K562 (cell line): ENCODE measurements around the gene CISTR. TPM values are rescaled to one million over a fixed set of nuclear protein-coding genes. Genes with fewer than 3 reads are reported as not detected.

ENCODE experiments used
- ATAC-seq: fragments of 200-7000 bp; cut with Tn5 transposase; 3 replicates; pipeline ENCODE4 v1.9.1; 2020; ENCODE audit warnings: moderate library complexity
- BruUV-seq: library from RNA; stranded (reverse); fragments of 400-500 nt; replicated peaks from 2 replicates; lab custom pipeline; 2021; lab: Mats Ljungman, UMichigan
- CTCF ChIA-PET: fragments of 300-600 bp; formaldehyde crosslinking; extraction: SDS; loops from one replicate; lab custom pipeline; 2021; ENCODE audit warnings: low intra/inter-chr PET ratio; lab: Yijun Ruan, JAX
- POLR2A ChIA-PET: fragments of 300-600, 350-650 bp; sonication (Branson Sonifier 250); formaldehyde crosslinking; extraction: SDS; loops from one replicate; lab custom pipeline; 2021; ENCODE audit warnings: antibody characterized with exemption, inconsistent platforms; lab: Yijun Ruan, JAX
- DNase-seq, 4 experiments: peaks; one replicate each; pipeline versions ENCODE4 v3.0.0 to v3.0.0-alpha.2; 2011 to 2018; ENCODE audit warnings: low spot score in 3 of 4, mixed read lengths in 3 of 4; ENCODE audit errors: extremely low read depth in 1 of 4
- FAIRE-seq: peaks from 2 replicates; lab custom pipeline; 2011; peaks lifted over from hg19 to GRCh38; lab: Jason Lieb, UNC
- H2AFZ ChIP-seq: 2 replicates; pipeline ENCODE4 v1.6.0; 2011; ENCODE audit warnings: low read depth, low read length, control low read depth, inconsistent platforms
- H3K27ac ChIP-seq: fragments of 200-600 bp; 3 replicates; pipeline ENCODE4 v1.8.0; 2011; ENCODE audit warnings: low read depth, mild to moderate bottlenecking, control low read depth, inconsistent platforms, low read length, moderate library complexity, mixed read lengths; ENCODE audit errors: extremely low read depth
- H3K27me3 ChIP-seq, 2 experiments: fragments of 300-600 bp in 1 of 2; 2 replicates in 1 of 2; 3 replicates in 1 of 2; pipeline versions ENCODE4 v1.6.0 to v1.8.0; 2011; ENCODE audit warnings: inconsistent platforms in 2 of 2, low read length in 2 of 2, mild to moderate bottlenecking in 1 of 2, mixed read lengths in 1 of 2, moderate library complexity in 1 of 2; ENCODE audit not compliant: control insufficient read depth in 2 of 2, insufficient read depth in 2 of 2
- H3K36me3 ChIP-seq: fragments of 300-600 bp; 3 replicates; pipeline ENCODE4 v1.8.0; 2011; ENCODE audit warnings: mild to moderate bottlenecking, low read length, inconsistent platforms; ENCODE audit not compliant: control insufficient read depth, insufficient read depth
- H3K4me1 ChIP-seq, 2 experiments: fragments of 200-600 bp in 1 of 2; replicated peaks in 1 of 2; 2 replicates in 1 of 2; 3 replicates in 1 of 2; pipeline versions ENCODE4 v1.5.1 to v1.8.0; 2011; ENCODE audit warnings: inconsistent platforms in 2 of 2, low read length in 2 of 2, mild to moderate bottlenecking in 1 of 2, mixed read lengths in 1 of 2, moderate library complexity in 1 of 2; ENCODE audit not compliant: control insufficient read depth in 2 of 2, insufficient read depth in 2 of 2
- H3K4me2 ChIP-seq: 2 replicates; pipeline ENCODE4 v1.6.1; 2011; ENCODE audit warnings: low read length, control low read depth, inconsistent platforms, mixed read lengths; ENCODE audit not compliant: insufficient read depth
- H3K4me3 ChIP-seq: fragments of 200-600 bp; sonication (generic), shearing (Covaris generic); 2 replicates; pipeline ENCODE4 v1.5.1; 2016; ENCODE audit warnings: control low read depth, inconsistent platforms
- H3K79me2 ChIP-seq: fragments of 200-600 bp; 3 replicates; pipeline ENCODE4 v1.8.0; 2011; ENCODE audit warnings: low read length, inconsistent platforms; ENCODE audit not compliant: control insufficient read depth, insufficient read depth
- H3K9ac ChIP-seq, 2 experiments: 2 replicates each; pipeline versions ENCODE4 v1.6.0 to v1.6.1; 2011; ENCODE audit warnings: low read depth in 2 of 2, low read length in 2 of 2, control low read depth in 1 of 2, inconsistent platforms in 1 of 2, mild to moderate bottlenecking in 1 of 2, mixed read lengths in 1 of 2; ENCODE audit not compliant: insufficient read depth in 1 of 2
- H3K9me1 ChIP-seq: one replicate; pipeline ENCODE4 v1.6.0; 2011; ENCODE audit warnings: inconsistent platforms, mild to moderate bottlenecking, low read length, moderate library complexity; ENCODE audit not compliant: control insufficient read depth, insufficient read depth
- H3K9me3 ChIP-seq: replicated peaks from 2 replicates; pipeline ENCODE4 v1.5.1; 2011; ENCODE audit warnings: low read depth, low read length, inconsistent platforms; ENCODE audit not compliant: control insufficient read depth, insufficient read depth
- H4K20me1 ChIP-seq: replicated peaks from 2 replicates; pipeline ENCODE4 v1.6.1; 2011; ENCODE audit warnings: low read length, inconsistent platforms, mixed read lengths; ENCODE audit not compliant: control insufficient read depth, insufficient read depth
- CEBPB ChIP-seq: fragments of 450-650 bp; IDR thresholded peaks from 2 replicates; pipeline ENCODE4 v1.6.1; 2016; ENCODE audit warnings: missing genetic modification characterization, missing compliant biosample characterization
- CEBPG ChIP-seq, 3 experiments: fragments of 200-800 bp in 1 of 3; sonication (Bioruptor generic) in 1 of 3; sonication (generic) in 1 of 3; formaldehyde crosslinking in 1 of 3; IDR thresholded peaks in 2 of 3; conservative IDR thresholded peaks in 1 of 3; 2 replicates each; pipeline versions ENCODE4 v1.6.1 to v1.8.0; 2016 to 2022; ENCODE audit warnings: missing compliant biosample characterization in 2 of 3, missing genetic modification characterization in 2 of 3, mild to moderate bottlenecking in 1 of 3, missing genetic modification reagents in 1 of 3
- CREB1 ChIP-seq, 2 experiments: sonication (generic) in 1 of 2; formaldehyde crosslinking in 1 of 2; IDR thresholded peaks; 2 replicates each; pipeline versions ENCODE4 v1.6.1 to v1.8.0; 2012 to 2022; ENCODE audit warnings: inconsistent platforms in 1 of 2, mild to moderate bottlenecking in 1 of 2, missing genetic modification reagents in 1 of 2, moderate library complexity in 1 of 2
- FOS ChIP-seq: IDR thresholded peaks from 3 replicates; pipeline ENCODE4 v1.6.1; 2011; ENCODE audit not compliant: insufficient read length; ENCODE audit errors: extremely low read depth
- ZNF41 ChIP-seq: fragments of 250-450 bp; sonication (Bioruptor Pico); conservative IDR thresholded peaks from 2 replicates; pipeline ENCODE4 v1.4.0; 2020; ENCODE audit warnings: mild to moderate bottlenecking
- WGBS: fragments of 100-300 bp; shearing (Covaris generic); methylation state at CpG from one replicate; pipeline ENCODE4 v1.1.6; 2016; ENCODE audit warnings: low coverage, mixed read lengths; ENCODE audit not compliant: insufficient coverage; ENCODE audit errors: missing lambda C conversion rate; 5-methylcytosine and 5-hydroxymethylcytosine counted together
- in situ Hi-C: fragments of 300-500 bp; cut with MboI; formaldehyde crosslinking; loops from 4 replicates; pipeline ENCODE4 v1.15.0; 2018; ENCODE audit warnings: inconsistent platforms, mixed read lengths
- intact Hi-C: fragments of 100-400 bp; cut with micrococcal nuclease; formaldehyde crosslinking; loops from 2 replicates; pipeline ENCODE4 v1.14.2; 2022
- polyA plus RNA-seq, 8 experiments: library from polyadenylated mRNA; depleted of rRNA in 4 of 8; stranded (reverse) in 5 of 8; unstranded in 3 of 8; fragments of >200 nt; fragmentation: Nextera tagmentation in 2 of 8; fragmentation: Illumina TruSeq in 1 of 8; extraction: Ambion mirVana in 2 of 8; extraction: Trizol in 1 of 8; gene quantifications; 2 replicates each; pipeline versions ENCODE4 v1.2.1 to v1.2.3, GENCODE V29; 2011 to 2014; ENCODE audit warnings: inconsistent platforms in 1 of 8, missing spikeins in 1 of 8
- total RNA-seq, 7 experiments: library from RNA; depleted of rRNA in 6 of 7; stranded (reverse); fragments of >200 nt in 6 of 7; fragmentation: Illumina TruSeq in 2 of 7; extraction: Trizol in 2 of 7; gene quantifications; 2 replicates each; pipeline versions ENCODE4 v1.2.1 to v1.2.3, GENCODE V29; 2011 to 2021; ENCODE audit warnings: low replicate concordance in 1 of 7
- TF ChIP-seq, protein P1 (sequence below): fragments of 450-650 bp; IDR thresholded peaks from 2 replicates; pipeline ENCODE4 v1.6.1; 2016

CISTR gene
- total and polyA plus RNA-seq, 9 of the 15 experiments (the other 6 are each of a cell fraction or from before 2014, with no cell fraction given): not detected

DNA sequence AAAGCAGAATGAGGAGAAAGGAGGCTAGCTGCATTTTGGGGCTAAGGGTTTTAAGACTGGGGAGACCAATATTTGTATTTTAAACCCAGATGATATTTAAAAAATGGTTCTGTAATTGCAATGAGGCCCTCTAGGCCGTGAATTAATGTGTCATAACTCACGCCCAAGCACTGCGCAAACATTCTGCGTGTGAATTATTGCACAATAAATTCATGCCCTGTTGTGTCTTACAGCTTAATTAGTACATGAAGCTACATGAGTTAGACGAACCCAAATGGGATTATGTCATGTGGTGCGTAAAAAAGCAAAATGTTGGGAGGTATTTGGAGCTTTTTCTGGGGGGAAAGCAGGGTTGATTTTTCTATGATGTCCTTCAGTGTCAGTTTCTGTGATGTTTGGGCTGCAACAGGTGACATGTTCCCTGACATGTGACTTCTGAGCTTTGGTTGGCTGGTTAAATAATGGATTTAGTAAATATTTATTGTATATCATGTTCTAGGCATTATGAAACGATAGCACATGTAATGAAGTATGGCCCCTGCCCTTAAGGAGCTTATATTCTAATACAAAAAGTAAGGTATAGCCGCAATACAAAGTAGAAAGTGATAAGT lies 30.4 kb upstream of the CISTR start:
- FAIRE-seq: no peak
- TF ChIP-seq CEBPB (tag) (peak; percentile 68), CREB1 (IDR thresholded peaks at IDR 0.05) (no peak), CREB1 (CRISPR knock-in tag; IDR thresholded peaks at IDR 0.05) (no peak), CEBPG (CRISPR knock-in tag; IDR thresholded peaks at IDR 0.05) (no peak), CEBPG (tag; conservative IDR thresholded peaks at IDR 0.05 in 1 of 2, IDR thresholded peaks at IDR 0.05 in 1 of 2) (peak in 1 of 2 experiments; percentile 59; a peak in 3 of 4 replicates), ZNF41 (no peak), FOS (no peak)
- TF ChIP-seq, protein P1, sequence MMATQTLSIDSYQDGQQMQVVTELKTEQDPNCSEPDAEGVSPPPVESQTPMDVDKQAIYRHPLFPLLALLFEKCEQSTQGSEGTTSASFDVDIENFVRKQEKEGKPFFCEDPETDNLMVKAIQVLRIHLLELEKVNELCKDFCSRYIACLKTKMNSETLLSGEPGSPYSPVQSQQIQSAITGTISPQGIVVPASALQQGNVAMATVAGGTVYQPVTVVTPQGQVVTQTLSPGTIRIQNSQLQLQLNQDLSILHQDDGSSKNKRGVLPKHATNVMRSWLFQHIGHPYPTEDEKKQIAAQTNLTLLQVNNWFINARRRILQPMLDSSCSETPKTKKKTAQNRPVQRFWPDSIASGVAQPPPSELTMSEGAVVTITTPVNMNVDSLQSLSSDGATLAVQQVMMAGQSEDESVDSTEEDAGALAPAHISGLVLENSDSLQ: no peak
- TF ChIP-seq, all 486 proteins: peak for 2
- H3K79me2 ChIP-seq: no peaks in the 10 kb centered on the region
- in situ Hi-C loops: no loop called here
- no peak overlapping the region for H3K4me2 ChIP-seq
- no peak overlapping the region for H3K4me3 ChIP-seq
- ATAC-seq: no peak
- POLR2A ChIA-PET: interaction anchor here (0.5 to 1.3 kb wide), 2 partner anchors 12 to 25 kb away, joined by 3 read pairs; no protein-coding TSS in a partner anchor
- no peaks in the 10 kb centered on the region for H3K36me3 ChIP-seq
- peaks cover 7 to 15% of the 10 kb centered on the region in 2 experiments; a peak in 2 of 5 replicates for H3K27me3 ChIP-seq
- BruUV-seq: no TSS peak
- H3K4me1 ChIP-seq: no peaks in the 10 kb centered on the region
- no peak for DNase-seq
- no peaks in the 10 kb centered on the region for H3K9me1 ChIP-seq
- CTCF ChIA-PET: no interaction called here
- H3K27ac ChIP-seq: no peak overlapping the region
- H4K20me1 ChIP-seq: no peaks in the 10 kb centered on the region
- H2AFZ ChIP-seq: no peak overlapping the region
- H3K9me3 ChIP-seq: no peaks in the 10 kb centered on the region
- intact Hi-C loops: no loop called here
- H3K9ac ChIP-seq: no peak overlapping the region
- 12% methylated on average over 8 of the region's 8 CpGs for WGBS
